Thyroid gland (tissue), 4 donors: ENCODE data around the gene UFSP2. TPM values are rescaled to one million over a fixed set of nuclear protein-coding genes. Genes with fewer than 3 reads are reported as not detected.

ENCODE experiments used
- DNase-seq, 2 donors: peaks; one replicate each; pipeline ENCODE4 v3.0.0-alpha.2; 2019
- H3K27ac ChIP-seq, 3 donors: fragments of 200-600 bp; sonication (generic); 1 replicate in 2 of 3; 2 replicates in 1 of 3; pipeline ENCODE4 v1.5.1; 2016 to 2019; ENCODE audit warnings: mild to moderate bottlenecking in 1 of 3, moderate library complexity in 1 of 3
- H3K27me3 ChIP-seq: fragments of 200-600 bp; sonication (generic); one replicate; pipeline ENCODE4 v1.5.1; 2019
- H3K36me3 ChIP-seq, 2 donors: fragments of 200-600 bp; sonication (generic); one replicate each; pipeline ENCODE4 v1.5.1; 2016 to 2019
- H3K4me1 ChIP-seq, 2 donors: fragments of 200-600 bp; sonication (generic); one replicate each; pipeline ENCODE4 v1.5.1; 2017 to 2019
- H3K4me3 ChIP-seq, 3 donors: fragments of 200-600 bp; sonication (generic); replicated peaks in 1 of 3; 1 replicate in 2 of 3; 2 replicates in 1 of 3; pipeline ENCODE4 v1.5.1; 2016; ENCODE audit warnings: mild to moderate bottlenecking in 1 of 3
- H3K9me3 ChIP-seq: fragments of 200-600 bp; sonication (generic); one replicate; pipeline ENCODE4 v1.5.1; 2017
- POLR2A ChIP-seq, 2 donors: fragments of 450-650 bp; IDR thresholded peaks; one replicate each; pipeline ENCODE4 v1.6.1; 2017; ENCODE audit warnings: antibody characterized with exemption in 2 of 2, mild to moderate bottlenecking in 2 of 2, moderate library complexity in 1 of 2
- WGBS, 2 donors: methylation state at CpG; one replicate each; pipeline ENCODE4 v1.1.5; 2017; 5-methylcytosine and 5-hydroxymethylcytosine counted together
- intact Hi-C: fragments of 100-400 bp; cut with DNase I; formaldehyde crosslinking; loops from one replicate; pipeline ENCODE4 v1.15.1; 2023
- total RNA-seq, 4 donors: library from RNA; depleted of rRNA; stranded (reverse); fragments of >200 nt; gene quantifications; one replicate each; pipeline ENCODE4 v1.2.3, GENCODE V29; 2016
- TF ChIP-seq, protein P1 (sequence below), 6 experiments: fragments of 200-600 bp in 3 of 6; fragments of 450-650 bp in 3 of 6; sonication (generic) in 3 of 6; IDR thresholded peaks; one replicate each; pipeline ENCODE4 v1.5.1; 2016 to 2019; ENCODE audit warnings: antibody characterized with exemption in 6 of 6, mild to moderate bottlenecking in 2 of 6, inconsistent platforms in 1 of 6, moderate library complexity in 1 of 6

The UFSP2 gene
- total RNA-seq, 4 donors from 2014 or later: 44.1 to 59.5 (median 53.4) TPM

DNA sequence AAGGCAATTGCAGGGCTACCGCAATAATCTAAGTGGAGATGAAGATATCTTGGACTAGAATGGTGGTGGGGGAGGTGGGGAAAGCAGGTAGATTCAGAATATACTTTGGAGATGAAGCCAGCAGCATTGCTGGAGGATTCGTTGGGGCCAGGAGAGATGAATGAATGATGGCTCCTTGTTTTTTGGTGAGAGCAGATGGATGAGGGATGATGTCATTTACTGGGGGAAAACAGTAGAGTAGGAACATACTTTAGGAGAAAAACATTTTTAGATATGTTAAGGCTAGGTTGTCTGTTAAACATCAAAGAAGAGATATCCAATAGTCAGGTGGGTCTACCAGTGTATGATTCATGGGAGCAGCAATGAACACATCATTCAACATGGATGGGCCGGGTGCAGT, 39.9 kb upstream of the UFSP2 start:
- TF ChIP-seq, protein P1, sequence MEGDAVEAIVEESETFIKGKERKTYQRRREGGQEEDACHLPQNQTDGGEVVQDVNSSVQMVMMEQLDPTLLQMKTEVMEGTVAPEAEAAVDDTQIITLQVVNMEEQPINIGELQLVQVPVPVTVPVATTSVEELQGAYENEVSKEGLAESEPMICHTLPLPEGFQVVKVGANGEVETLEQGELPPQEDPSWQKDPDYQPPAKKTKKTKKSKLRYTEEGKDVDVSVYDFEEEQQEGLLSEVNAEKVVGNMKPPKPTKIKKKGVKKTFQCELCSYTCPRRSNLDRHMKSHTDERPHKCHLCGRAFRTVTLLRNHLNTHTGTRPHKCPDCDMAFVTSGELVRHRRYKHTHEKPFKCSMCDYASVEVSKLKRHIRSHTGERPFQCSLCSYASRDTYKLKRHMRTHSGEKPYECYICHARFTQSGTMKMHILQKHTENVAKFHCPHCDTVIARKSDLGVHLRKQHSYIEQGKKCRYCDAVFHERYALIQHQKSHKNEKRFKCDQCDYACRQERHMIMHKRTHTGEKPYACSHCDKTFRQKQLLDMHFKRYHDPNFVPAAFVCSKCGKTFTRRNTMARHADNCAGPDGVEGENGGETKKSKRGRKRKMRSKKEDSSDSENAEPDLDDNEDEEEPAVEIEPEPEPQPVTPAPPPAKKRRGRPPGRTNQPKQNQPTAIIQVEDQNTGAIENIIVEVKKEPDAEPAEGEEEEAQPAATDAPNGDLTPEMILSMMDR (IDR thresholded peaks at IDR 0.05): no peak
- TF ChIP-seq POLR2A (IDR thresholded peaks at IDR 0.05): no peak
- Histone ChIP-seq H3K27ac (no peak overlapping the region), H3K36me3 (no peaks in the 10 kb centered on the region), H3K4me1 (peaks cover 0 to 9% of the 10 kb centered on the region in 2 donors), H3K27me3 (no peaks in the 10 kb centered on the region), H3K9me3 (no peaks in the 10 kb centered on the region), H3K4me3 (no peak overlapping the region)
- DNase-seq: no peak
- WGBS, 2 donors: 97 to 98% methylated on average over 3 of the region's 3 CpGs
- intact Hi-C loops: no loop called here

DNA sequence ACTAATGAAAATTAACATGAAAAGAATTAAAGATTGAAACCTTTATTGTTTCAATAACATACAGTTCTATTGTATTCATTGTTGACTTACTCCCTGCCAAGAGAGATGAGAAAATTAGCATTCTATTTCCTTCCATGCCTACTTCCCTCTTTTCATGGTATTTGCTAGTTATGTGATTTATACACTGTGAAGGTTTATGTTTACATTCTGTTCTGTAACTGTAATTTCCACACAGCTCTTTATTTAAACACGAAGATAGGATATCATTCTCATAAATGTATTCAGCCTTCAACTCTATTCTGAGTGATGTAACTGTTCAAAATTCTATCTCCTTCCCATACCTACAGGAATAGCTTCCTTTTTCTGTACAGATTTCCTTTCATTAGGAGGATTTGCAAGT, 39.1 kb upstream of the UFSP2 start:
- Histone ChIP-seq H3K36me3 (no peaks in the 10 kb centered on the region), H3K27ac (no peak overlapping the region), H3K27me3 (no peaks in the 10 kb centered on the region), H3K4me1 (peaks cover 0 to 2% of the 10 kb centered on the region in 2 donors), H3K4me3 (no peak overlapping the region), H3K9me3 (no peaks in the 10 kb centered on the region)
- WGBS, 2 donors: 70 to 78% methylated on average over 1 of the region's 1 CpG
- intact Hi-C loops: no loop called here
- no peak for DNase-seq
- TF ChIP-seq, protein P1 (IDR thresholded peaks at IDR 0.05): no peak
- TF ChIP-seq POLR2A (IDR thresholded peaks at IDR 0.05): no peak

GRCh38 chr4:185464183-185464582, 38.4 kb upstream of the UFSP2 start:
- H3K4me3 ChIP-seq: no peak overlapping the region

DNA sequence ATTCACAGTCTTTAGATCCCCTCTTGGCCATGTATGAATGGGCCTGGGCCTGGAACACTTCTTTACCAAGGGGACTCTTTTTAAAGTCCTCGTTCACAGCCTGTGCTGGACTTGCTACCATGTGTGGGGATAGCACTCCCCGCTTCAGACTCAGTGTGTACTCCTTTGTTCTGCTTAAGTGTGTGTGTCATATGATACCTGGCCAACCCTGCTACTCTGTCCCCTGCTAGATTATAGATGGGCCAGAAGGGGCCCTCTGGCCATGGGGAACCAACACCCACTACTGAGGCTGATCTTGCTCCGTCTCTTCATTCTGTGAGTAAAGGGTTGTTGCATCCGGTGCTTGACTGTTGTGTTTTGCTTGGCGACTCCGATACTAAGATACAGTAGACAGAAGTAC, 37.8 kb upstream of the UFSP2 start:
- intact Hi-C loops: no loop called here
- H3K9me3 ChIP-seq: no peaks in the 10 kb centered on the region
- no peaks in the 10 kb centered on the region for H3K36me3 ChIP-seq
- no peak for DNase-seq
- no peak overlapping the region for H3K4me3 ChIP-seq
- no peaks in the 10 kb centered on the region for H3K27me3 ChIP-seq
- H3K4me1 ChIP-seq: no peaks in the 10 kb centered on the region
- H3K27ac ChIP-seq: no peak overlapping the region
- TF ChIP-seq, protein P1 (IDR thresholded peaks at IDR 0.05): no peak
- no peak for TF ChIP-seq POLR2A (IDR thresholded peaks at IDR 0.05)
- WGBS, 2 donors: 79 to 86% methylated on average over 5 to 6 of the region's 6 CpGs

More at GRCh38 chr4:185464183-185464582, 38.4 kb upstream of the UFSP2 start:
- no peaks in the 10 kb centered on the region for H3K36me3 ChIP-seq
- no peaks in the 10 kb centered on the region for H3K4me1 ChIP-seq
- no peaks in the 10 kb centered on the region for H3K9me3 ChIP-seq
- H3K27ac ChIP-seq: no peak overlapping the region
- no peak for DNase-seq
- TF ChIP-seq, protein P1 (IDR thresholded peaks at IDR 0.05): no peak
- TF ChIP-seq POLR2A (IDR thresholded peaks at IDR 0.05): no peak
- 69 to 73% methylated on average over 6 of the region's 6 CpGs for WGBS, 2 donors
- H3K27me3 ChIP-seq: no peaks in the 10 kb centered on the region
- intact Hi-C loops: no loop called here

DNA sequence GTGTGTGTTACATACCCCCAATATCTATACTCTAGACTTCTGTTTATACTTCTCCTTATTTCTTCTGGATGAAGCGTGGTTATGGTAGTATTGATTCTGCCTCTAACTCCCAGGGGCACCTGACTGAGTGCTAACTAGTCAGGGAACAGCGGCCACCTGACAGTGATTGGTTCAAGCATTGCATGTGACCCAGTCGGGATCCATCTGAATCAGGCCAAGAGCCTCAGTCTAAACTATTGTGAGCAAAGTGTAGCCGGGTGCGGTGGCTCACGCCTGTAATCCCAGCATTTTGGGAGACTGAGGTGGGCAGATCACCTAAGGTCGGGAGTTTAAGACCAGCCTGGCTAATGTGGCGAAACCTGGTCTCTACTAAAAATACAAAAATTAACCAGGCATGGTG, 35.8 kb upstream of the UFSP2 start:
- Histone ChIP-seq H3K27ac (no peak overlapping the region), H3K4me1 (no peaks in the 10 kb centered on the region), H3K27me3 (no peaks in the 10 kb centered on the region), H3K4me3 (no peak overlapping the region), H3K9me3 (no peaks in the 10 kb centered on the region), H3K36me3 (no peaks in the 10 kb centered on the region)
- intact Hi-C loops: no loop called here
- TF ChIP-seq, protein P1 (IDR thresholded peaks at IDR 0.05): no peak
- no peak for TF ChIP-seq POLR2A (IDR thresholded peaks at IDR 0.05)
- WGBS, 2 donors: 91 to 92% methylated on average over 8 of the region's 8 CpGs
- DNase-seq: no peak
